CD4-positive, alpha-beta T cell treated with Interleukin-4 for 1 hour (primary cell): ENCODE data around the gene LEFTY1.
A peak's percentile ranks its signal among the peaks of the same experiment; 100 is the strongest.

Experiments
- DNase-seq, 2 donors: peaks; one replicate each; pipeline ENCODE4 v3.0.0-alpha.2; 2020 to 2022

LEFTY1 gene

GRCh38 chr1:225871359-225872074 is 17.4 kb downstream of the LEFTY1 start:
- peak in 1 of 2 donors; percentile 30 for DNase-seq

GRCh38 chr1:225870911-225871310 is 18.0 kb downstream of the LEFTY1 start:
- no peak for DNase-seq

- no peak for DNase-seq
These were observed 20.2 kb downstream of the LEFTY1 start for GRCh38 chr1:225868631-225869330.

- DNase-seq = no peak
These were observed 22.0 kb downstream of the LEFTY1 start for GRCh38 chr1:225866981-225867380.

- peak; percentile 62 to 68 for DNase-seq
These were observed 22.7 kb downstream of the LEFTY1 start for GRCh38 chr1:225866061-225866837.

GRCh38 chr1:225865514-225865913 is 23.4 kb downstream of the LEFTY1 start:
- no peak for DNase-seq

- DNase-seq = no peak
These were observed 25.8 kb downstream of the LEFTY1 start for GRCh38 chr1:225863167-225863566.

GRCh38 chr1:225862581-225862950 is 26.4 kb downstream of the LEFTY1 start:
- no peak for DNase-seq

- DNase-seq = no peak
These were observed 26.9 kb downstream of the LEFTY1 start for GRCh38 chr1:225861834-225862580.

- no peak for DNase-seq
These were observed 28.0 kb downstream of the LEFTY1 start for GRCh38 chr1:225860876-225861441.

GRCh38 chr1:225860107-225860506 is 28.8 kb downstream of the LEFTY1 start:
- DNase-seq = no peak

- DNase-seq = no peak
These were observed 29.8 kb downstream of the LEFTY1 start for GRCh38 chr1:225859151-225859550.

- no peak for DNase-seq
These were observed 31.7 kb downstream of the LEFTY1 start for GRCh38 chr1:225857256-225857655.

- DNase-seq = no peak
These were observed 33.2 kb downstream of the LEFTY1 start for GRCh38 chr1:225855503-225856300.

GRCh38 chr1:225853441-225853840 is 35.5 kb downstream of the LEFTY1 start:
- DNase-seq = no peak

GRCh38 chr1:225852413-225853124 is 36.4 kb downstream of the LEFTY1 start:
- no peak for DNase-seq

- peak in 1 of 2 donors; percentile 21 for DNase-seq
These were observed 37.1 kb downstream of the LEFTY1 start for GRCh38 chr1:225851805-225852204.

- no peak for DNase-seq
These were observed 38.6 kb downstream of the LEFTY1 start for GRCh38 chr1:225850370-225850769.

GRCh38 chr1:225849925-225850324 is 39.0 kb downstream of the LEFTY1 start:
- peak; percentile 35 to 43 for DNase-seq

GRCh38 chr1:225848030-225848955 is 40.7 kb downstream of the LEFTY1 start:
- peak; percentile 28 to 40 for DNase-seq
